HepG2 (cell line): ENCODE data around the gene SCGB1D1. TPM values are rescaled to one million over a fixed set of nuclear protein-coding genes. Genes with fewer than 3 reads are reported as not detected.

Source experiments
- ATAC-seq: fragments of 200-7000 bp; cut with Tn5 transposase; 3 replicates; pipeline ENCODE4 v1.9.1; 2020; ENCODE audit warnings: mild to moderate bottlenecking, moderate library complexity
- BruUV-seq: library from RNA; stranded (reverse); fragments of 400-500 nt; replicated peaks from 2 replicates; lab custom pipeline; 2021; lab: Mats Ljungman, UMichigan
- CTCF ChIA-PET: fragments of 300-600 bp; formaldehyde crosslinking; extraction: SDS; loops from one replicate; lab custom pipeline; 2021; ENCODE audit warnings: low total read pairs, inconsistent platforms, low intra/inter-chr PET ratio; lab: Yijun Ruan, JAX
- POLR2A ChIA-PET: fragments of 350-600 bp; sonication (Branson Sonifier 250); formaldehyde crosslinking; loops from one replicate; lab custom pipeline; 2020; ENCODE audit warnings: antibody characterized with exemption, inconsistent platforms; lab: Yijun Ruan, JAX
- DNase-seq: peaks from one replicate; pipeline ENCODE4 v3.0.0-alpha.2; 2015; ENCODE audit warnings: low spot score
- FAIRE-seq: peaks from 3 replicates; lab custom pipeline; 2011; peaks lifted over from hg19 to GRCh38; lab: Jason Lieb, UNC
- H2AFZ ChIP-seq: one replicate; pipeline ENCODE4 v1.6.1; 2011; ENCODE audit warnings: low read length, inconsistent platforms
- H3K27ac ChIP-seq: fragments of 300-600 bp; 3 replicates; pipeline ENCODE4 v1.8.0; 2011; ENCODE audit warnings: mixed run types, mild to moderate bottlenecking, mixed read lengths, low read length, inconsistent platforms; ENCODE audit not compliant: insufficient read depth; ENCODE audit errors: extremely low read length
- H3K27me3 ChIP-seq, 2 experiments: fragments of 200-600 bp in 1 of 2; 2 replicates in 1 of 2; 3 replicates in 1 of 2; pipeline versions ENCODE4 v1.6.0 to v1.8.0; 2011; ENCODE audit warnings: low read length in 2 of 2, mild to moderate bottlenecking in 2 of 2, moderate library complexity in 2 of 2, inconsistent platforms in 1 of 2; ENCODE audit not compliant: insufficient read depth in 2 of 2, control insufficient read depth in 1 of 2
- H3K36me3 ChIP-seq, 2 experiments: fragments of 200-600 bp in 1 of 2; replicated peaks in 1 of 2; 2 replicates in 1 of 2; 3 replicates in 1 of 2; pipeline versions ENCODE4 v1.5.1 to v1.8.0; 2011; ENCODE audit warnings: low read length in 2 of 2, inconsistent platforms in 1 of 2; ENCODE audit not compliant: insufficient read depth in 2 of 2, control insufficient read depth in 1 of 2
- H3K4me1 ChIP-seq: 2 replicates; pipeline ENCODE4 v1.5.1; 2012; ENCODE audit warnings: low read length, inconsistent platforms; ENCODE audit not compliant: insufficient read depth
- H3K4me2 ChIP-seq: 2 replicates; pipeline ENCODE4 v1.6.0; 2011; ENCODE audit warnings: low read depth, low read length, inconsistent platforms
- H3K4me3 ChIP-seq, 3 experiments: fragments of 200-600 bp in 1 of 3; sonication (generic), shearing (Covaris generic) in 1 of 3; replicated peaks in 1 of 3; 2 replicates each; pipeline ENCODE4 v1.5.1; 2011 to 2016; ENCODE audit warnings: low read length in 3 of 3, inconsistent platforms in 2 of 3, low read depth in 2 of 3, mild to moderate bottlenecking in 2 of 3, control low read depth in 1 of 3, mixed read lengths in 1 of 3; ENCODE audit not compliant: insufficient read depth in 1 of 3
- H3K79me2 ChIP-seq: one replicate; pipeline ENCODE4 v1.6.1; 2011; ENCODE audit warnings: low read length, inconsistent platforms; ENCODE audit not compliant: insufficient read depth
- H3K9ac ChIP-seq: 2 replicates; pipeline ENCODE4 v1.6.0; 2011; ENCODE audit warnings: mild to moderate bottlenecking, low read depth, low read length, inconsistent platforms; ENCODE audit not compliant: insufficient read depth
- H3K9me3 ChIP-seq: 2 replicates; pipeline ENCODE4 v1.5.1; 2012; ENCODE audit warnings: mild to moderate bottlenecking, low read length
- H4K20me1 ChIP-seq: 2 replicates; pipeline ENCODE4 v1.6.0; 2011; ENCODE audit warnings: inconsistent platforms, mild to moderate bottlenecking, low read length, moderate library complexity; ENCODE audit not compliant: insufficient read depth
- MIER2 ChIP-seq: IDR thresholded peaks from 2 replicates; pipeline ENCODE4 v1.6.1; 2016; ENCODE audit warnings: missing biosample characterization, missing genetic modification reagents
- MIXL1 ChIP-seq: IDR thresholded peaks from 2 replicates; pipeline ENCODE4 v1.6.1; 2016
- RARA ChIP-seq: IDR thresholded peaks from 2 replicates; pipeline ENCODE4 v1.6.1; 2016; ENCODE audit warnings: missing genetic modification reagents, missing compliant biosample characterization
- SALL1 ChIP-seq: sonication (generic); formaldehyde crosslinking; IDR thresholded peaks from 2 replicates; pipeline ENCODE4 v1.8.0; 2022; ENCODE audit warnings: mild to moderate bottlenecking, missing genetic modification reagents
- SAP130 ChIP-seq: IDR thresholded peaks from 2 replicates; pipeline ENCODE4 v1.6.1; 2016; ENCODE audit warnings: low read depth
- STAG1 ChIP-seq: sonication (generic); formaldehyde crosslinking; IDR thresholded peaks from 2 replicates; pipeline ENCODE4 v1.4.0; 2020; ENCODE audit warnings: missing genetic modification reagents
- TEAD3 ChIP-seq: optimal IDR thresholded peaks from 2 replicates; pipeline ENCODE3; 2016; ENCODE audit warnings: borderline replicate concordance
- ZNF225 ChIP-seq: sonication (generic); formaldehyde crosslinking; IDR thresholded peaks from 2 replicates; pipeline ENCODE4 v1.4.0; 2020; ENCODE audit warnings: mild to moderate bottlenecking, missing genetic modification reagents
- ZNF232 ChIP-seq: sonication (generic); formaldehyde crosslinking; IDR thresholded peaks from 2 replicates; pipeline ENCODE4 v1.4.0; 2020; ENCODE audit warnings: missing genetic modification reagents, borderline replicate concordance
- ZNF30 ChIP-seq: sonication (generic); formaldehyde crosslinking; IDR thresholded peaks from 2 replicates; pipeline ENCODE4 v1.5.0; 2020; ENCODE audit warnings: mild to moderate bottlenecking, missing genetic modification reagents
- ZNF746 ChIP-seq: sonication (generic); formaldehyde crosslinking; IDR thresholded peaks from 2 replicates; pipeline ENCODE4 v1.8.0; 2022; ENCODE audit warnings: mild to moderate bottlenecking, missing genetic modification reagents
- WGBS: methylation state at CpG from one replicate; pipeline ENCODE4 v1.1.6; 2017; ENCODE audit warnings: low lambda C conversion rate; 5-methylcytosine and 5-hydroxymethylcytosine counted together
- in situ Hi-C: cut with HindIII; loops from 2 replicates; pipeline ENCODE4 v1.10.0; 2017; ENCODE audit warnings: low pct_unique_long_range_greater_than_20kb; ENCODE audit not compliant: extremely low pct_ligation_motif_present
- intact Hi-C: fragments of 100-400 bp; cut with micrococcal nuclease; formaldehyde crosslinking; loops from one replicate; pipeline ENCODE4 v1.10.0; 2022; ENCODE audit not compliant: unreplicated experiment
- polyA plus RNA-seq, 8 experiments: library from polyadenylated mRNA; depleted of rRNA in 3 of 8; stranded (reverse) in 7 of 8; unstranded in 1 of 8; fragments of >200 nt; fragmentation: Illumina TruSeq in 4 of 8; extraction: Trizol in 4 of 8; gene quantifications; 2 replicates each; pipeline versions ENCODE4 v1.2.1 to v1.2.3, GENCODE V29; 2011 to 2016; ENCODE audit warnings: low read depth in 4 of 8, missing spikeins in 1 of 8, mixed read lengths in 1 of 8; ENCODE audit not compliant: insufficient read depth in 1 of 8
- total RNA-seq, 5 experiments: library from RNA; depleted of rRNA; stranded (reverse); fragments of >200 nt; fragmentation: Illumina TruSeq; extraction: Trizol; gene quantifications; 2 replicates each; pipeline ENCODE4 v1.2.3, GENCODE V29; 2016; ENCODE audit warnings: low read depth in 1 of 5
- TF ChIP-seq, protein P1 (sequence below): sonication (generic); formaldehyde crosslinking; IDR thresholded peaks from 2 replicates; pipeline ENCODE4 v1.4.0; 2020; ENCODE audit warnings: low read depth, mild to moderate bottlenecking, missing genetic modification reagents
- TF ChIP-seq, protein P2 (sequence below), 2 experiments: IDR thresholded peaks; 2 replicates each; pipeline ENCODE4 v1.6.1; 2011 to 2012; ENCODE audit warnings: low read length in 2 of 2, borderline replicate concordance in 1 of 2, low read depth in 1 of 2, mild to moderate bottlenecking in 1 of 2, moderate library complexity in 1 of 2
- TF ChIP-seq, protein P3 (sequence below): sonication (generic); formaldehyde crosslinking; IDR thresholded peaks from 2 replicates; pipeline ENCODE4 v1.4.0; 2020; ENCODE audit warnings: missing genetic modification reagents, borderline replicate concordance

Gene SCGB1D1
- total and polyA plus RNA-seq, 2 of the 13 experiments (the other 11 are each of a cell fraction or from before 2014, with no cell fraction given), result not detected

DNA sequence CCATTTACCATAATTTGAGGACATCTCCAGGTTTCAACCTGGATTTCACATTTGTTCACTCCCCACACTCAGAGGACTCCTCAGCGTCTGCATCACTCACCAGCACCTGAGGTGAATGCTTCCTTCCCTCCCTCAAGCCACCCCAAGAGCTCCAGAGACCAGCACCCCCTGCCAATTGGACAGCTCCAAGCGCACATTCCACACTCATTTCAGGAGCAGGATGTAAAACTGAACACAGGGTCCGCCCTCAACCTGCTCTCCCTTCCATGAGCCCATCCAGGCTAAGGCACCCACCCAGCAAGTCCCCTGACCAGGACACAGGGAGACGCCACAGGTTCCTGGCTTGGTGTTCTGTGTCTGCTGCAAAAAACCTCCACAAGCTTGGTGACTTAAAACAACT is 3.9 kb downstream of the SCGB1D1 start:
- 0 out of 2 replicates have a peak, but pooled peaks have one; percentile 21 for TF ChIP-seq SAP130 (CRISPR knock-in tag)
- TF ChIP-seq MIXL1 (CRISPR knock-in tag), result 0 out of 2 replicates have a peak, but pooled peaks have one; percentile 26
- TF ChIP-seq RARA (CRISPR knock-in tag), result no peak
- TF ChIP-seq, protein P1, sequence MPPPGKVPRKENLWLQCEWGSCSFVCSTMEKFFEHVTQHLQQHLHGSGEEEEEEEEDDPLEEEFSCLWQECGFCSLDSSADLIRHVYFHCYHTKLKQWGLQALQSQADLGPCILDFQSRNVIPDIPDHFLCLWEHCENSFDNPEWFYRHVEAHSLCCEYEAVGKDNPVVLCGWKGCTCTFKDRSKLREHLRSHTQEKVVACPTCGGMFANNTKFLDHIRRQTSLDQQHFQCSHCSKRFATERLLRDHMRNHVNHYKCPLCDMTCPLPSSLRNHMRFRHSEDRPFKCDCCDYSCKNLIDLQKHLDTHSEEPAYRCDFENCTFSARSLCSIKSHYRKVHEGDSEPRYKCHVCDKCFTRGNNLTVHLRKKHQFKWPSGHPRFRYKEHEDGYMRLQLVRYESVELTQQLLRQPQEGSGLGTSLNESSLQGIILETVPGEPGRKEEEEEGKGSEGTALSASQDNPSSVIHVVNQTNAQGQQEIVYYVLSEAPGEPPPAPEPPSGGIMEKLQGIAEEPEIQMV (CRISPR knock-in tag), result 0 out of 2 replicates have a peak, but pooled peaks have one; percentile 28
- TF ChIP-seq, protein P2, sequence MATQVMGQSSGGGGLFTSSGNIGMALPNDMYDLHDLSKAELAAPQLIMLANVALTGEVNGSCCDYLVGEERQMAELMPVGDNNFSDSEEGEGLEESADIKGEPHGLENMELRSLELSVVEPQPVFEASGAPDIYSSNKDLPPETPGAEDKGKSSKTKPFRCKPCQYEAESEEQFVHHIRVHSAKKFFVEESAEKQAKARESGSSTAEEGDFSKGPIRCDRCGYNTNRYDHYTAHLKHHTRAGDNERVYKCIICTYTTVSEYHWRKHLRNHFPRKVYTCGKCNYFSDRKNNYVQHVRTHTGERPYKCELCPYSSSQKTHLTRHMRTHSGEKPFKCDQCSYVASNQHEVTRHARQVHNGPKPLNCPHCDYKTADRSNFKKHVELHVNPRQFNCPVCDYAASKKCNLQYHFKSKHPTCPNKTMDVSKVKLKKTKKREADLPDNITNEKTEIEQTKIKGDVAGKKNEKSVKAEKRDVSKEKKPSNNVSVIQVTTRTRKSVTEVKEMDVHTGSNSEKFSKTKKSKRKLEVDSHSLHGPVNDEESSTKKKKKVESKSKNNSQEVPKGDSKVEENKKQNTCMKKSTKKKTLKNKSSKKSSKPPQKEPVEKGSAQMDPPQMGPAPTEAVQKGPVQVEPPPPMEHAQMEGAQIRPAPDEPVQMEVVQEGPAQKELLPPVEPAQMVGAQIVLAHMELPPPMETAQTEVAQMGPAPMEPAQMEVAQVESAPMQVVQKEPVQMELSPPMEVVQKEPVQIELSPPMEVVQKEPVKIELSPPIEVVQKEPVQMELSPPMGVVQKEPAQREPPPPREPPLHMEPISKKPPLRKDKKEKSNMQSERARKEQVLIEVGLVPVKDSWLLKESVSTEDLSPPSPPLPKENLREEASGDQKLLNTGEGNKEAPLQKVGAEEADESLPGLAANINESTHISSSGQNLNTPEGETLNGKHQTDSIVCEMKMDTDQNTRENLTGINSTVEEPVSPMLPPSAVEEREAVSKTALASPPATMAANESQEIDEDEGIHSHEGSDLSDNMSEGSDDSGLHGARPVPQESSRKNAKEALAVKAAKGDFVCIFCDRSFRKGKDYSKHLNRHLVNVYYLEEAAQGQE (IDR thresholded peaks at IDR 0.05; ENCODE audit: borderline replicate concordance in 1 of 2, low read depth in 1 of 2, low read length in 2 of 2), result peak; percentile 73 to 94
- no peak for TF ChIP-seq ZNF746 (CRISPR knock-in tag)
- TF ChIP-seq ZNF232 (CRISPR knock-in tag), result 0 out of 2 replicates have a peak, but pooled peaks have one; percentile 35
- TF ChIP-seq TEAD3 (CRISPR knock-in tag), result peak; percentile 78
- peak; percentile 95 for TF ChIP-seq MIER2 (CRISPR knock-in tag)
- no peak for TF ChIP-seq ZNF30 (CRISPR knock-in tag)
- no peak for TF ChIP-seq ZNF225
- TF ChIP-seq, protein P3, sequence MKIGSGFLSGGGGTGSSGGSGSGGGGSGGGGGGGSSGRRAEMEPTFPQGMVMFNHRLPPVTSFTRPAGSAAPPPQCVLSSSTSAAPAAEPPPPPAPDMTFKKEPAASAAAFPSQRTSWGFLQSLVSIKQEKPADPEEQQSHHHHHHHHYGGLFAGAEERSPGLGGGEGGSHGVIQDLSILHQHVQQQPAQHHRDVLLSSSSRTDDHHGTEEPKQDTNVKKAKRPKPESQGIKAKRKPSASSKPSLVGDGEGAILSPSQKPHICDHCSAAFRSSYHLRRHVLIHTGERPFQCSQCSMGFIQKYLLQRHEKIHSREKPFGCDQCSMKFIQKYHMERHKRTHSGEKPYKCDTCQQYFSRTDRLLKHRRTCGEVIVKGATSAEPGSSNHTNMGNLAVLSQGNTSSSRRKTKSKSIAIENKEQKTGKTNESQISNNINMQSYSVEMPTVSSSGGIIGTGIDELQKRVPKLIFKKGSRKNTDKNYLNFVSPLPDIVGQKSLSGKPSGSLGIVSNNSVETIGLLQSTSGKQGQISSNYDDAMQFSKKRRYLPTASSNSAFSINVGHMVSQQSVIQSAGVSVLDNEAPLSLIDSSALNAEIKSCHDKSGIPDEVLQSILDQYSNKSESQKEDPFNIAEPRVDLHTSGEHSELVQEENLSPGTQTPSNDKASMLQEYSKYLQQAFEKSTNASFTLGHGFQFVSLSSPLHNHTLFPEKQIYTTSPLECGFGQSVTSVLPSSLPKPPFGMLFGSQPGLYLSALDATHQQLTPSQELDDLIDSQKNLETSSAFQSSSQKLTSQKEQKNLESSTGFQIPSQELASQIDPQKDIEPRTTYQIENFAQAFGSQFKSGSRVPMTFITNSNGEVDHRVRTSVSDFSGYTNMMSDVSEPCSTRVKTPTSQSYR (CRISPR knock-in tag), result peak; percentile 34; the same call in 1 of the 2 replicates
- TF ChIP-seq STAG1 (CRISPR knock-in tag), result no peak
- TF ChIP-seq SALL1 (CRISPR knock-in tag), result peak; percentile 28; the same call in 1 of the 2 replicates
- intact Hi-C loops, result no loop called here
- no peaks in the 10 kb centered on the region for H3K36me3 ChIP-seq
- FAIRE-seq (no peak), DNase-seq (no peak), ATAC-seq (peak; percentile 61)
- no peak overlapping the region for H2AFZ ChIP-seq
- ChIA-PET CTCF (no interaction called here), POLR2A (no interaction called here)
- H3K27ac ChIP-seq, result no peak overlapping the region
- no peaks in the 10 kb centered on the region for H3K79me2 ChIP-seq
- BruUV-seq, result no TSS peak
- 16% methylated on average over 4 of the region's 4 CpGs for WGBS
- H3K4me3 ChIP-seq, result no peak overlapping the region
- no peak overlapping the region for H3K9ac ChIP-seq
- no peaks in the 10 kb centered on the region for H4K20me1 ChIP-seq
- no peaks in the 10 kb centered on the region for H3K9me3 ChIP-seq
- H3K4me1 ChIP-seq, result no peaks in the 10 kb centered on the region
- no peak overlapping the region for H3K4me2 ChIP-seq
- in situ Hi-C loops, result no loop called here
- H3K27me3 ChIP-seq, result peaks cover 4 to 69% of the 10 kb centered on the region in 2 experiments; a peak in 4 of 5 replicates
